HG02884 (cell line): ENCODE results near the gene RBPJ.

Source experiments
- ATAC-seq: cut with Tn5 transposase; IDR thresholded peaks from one replicate; pipeline ENCODE4 v1.9.1; 2021; ENCODE audit warnings: mild to moderate bottlenecking, moderate library complexity; ENCODE audit not compliant: unreplicated experiment

The RBPJ gene

DNA sequence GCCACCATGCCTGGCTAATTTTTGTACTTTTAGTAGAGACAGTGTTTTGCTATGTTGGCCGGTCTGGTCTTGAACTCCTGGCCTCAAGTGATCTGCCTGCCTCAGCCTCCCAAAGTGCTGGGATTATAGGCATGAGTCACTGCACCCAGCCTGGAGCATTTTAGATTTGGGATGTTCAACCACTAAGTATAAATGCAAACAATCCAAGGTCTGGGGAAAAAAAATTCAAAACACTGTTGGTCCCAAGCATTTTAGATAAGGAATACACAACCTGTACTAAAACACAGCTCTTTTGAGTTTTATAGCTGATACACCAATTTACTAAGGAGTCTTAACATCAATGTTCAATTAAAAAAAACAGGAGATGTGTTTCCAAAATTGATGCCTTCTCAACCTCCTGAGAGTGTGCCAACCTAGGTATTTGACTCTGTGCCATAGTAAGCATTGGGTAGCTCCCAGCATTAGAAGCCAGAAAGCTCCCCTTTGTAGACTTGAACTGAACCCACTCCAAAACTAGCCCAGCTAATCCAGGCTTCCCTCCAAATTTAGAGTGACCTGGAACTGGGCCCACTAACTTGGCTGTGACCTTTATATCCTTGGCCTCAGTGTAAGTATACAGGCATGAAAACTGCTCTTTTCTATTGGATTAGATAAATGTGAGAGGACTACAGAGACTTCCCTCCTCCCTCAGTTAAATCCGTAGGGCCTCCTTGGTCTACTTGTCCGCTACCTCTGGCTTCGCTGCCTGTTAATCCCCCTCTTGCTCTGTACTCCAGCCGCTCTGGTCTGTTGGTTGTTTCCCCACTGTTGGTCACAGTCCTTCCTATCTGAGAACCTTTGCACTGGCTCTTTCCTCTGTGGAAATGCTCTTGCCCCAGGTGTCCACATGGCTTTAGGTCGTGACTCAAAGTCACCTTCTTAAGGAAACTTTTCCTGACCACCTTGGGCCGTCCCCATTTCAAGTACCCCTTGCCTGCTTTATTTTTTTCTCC, 91.9 kb downstream of the RBPJ start:
- no peak for ATAC-seq

DNA sequence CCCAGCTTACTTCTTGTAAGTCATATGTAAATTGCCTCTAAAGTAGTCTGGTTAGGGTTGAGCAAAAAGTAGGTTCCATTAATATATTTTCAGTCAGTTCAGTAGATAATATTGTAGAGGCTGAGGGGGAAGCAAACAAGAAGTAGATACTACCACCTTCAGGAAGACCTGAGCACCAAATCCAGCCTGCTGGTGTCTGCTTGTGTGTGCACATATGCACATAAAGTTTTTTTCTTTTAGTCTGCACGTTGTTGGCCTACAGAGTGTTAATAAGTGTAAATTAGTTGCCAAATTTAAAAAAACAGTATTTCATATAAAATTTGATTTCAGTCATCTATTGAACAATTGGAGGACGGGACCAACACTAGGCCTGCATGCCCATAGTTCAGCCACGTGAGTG, 92.8 kb downstream of the RBPJ start:
- no peak for ATAC-seq

DNA sequence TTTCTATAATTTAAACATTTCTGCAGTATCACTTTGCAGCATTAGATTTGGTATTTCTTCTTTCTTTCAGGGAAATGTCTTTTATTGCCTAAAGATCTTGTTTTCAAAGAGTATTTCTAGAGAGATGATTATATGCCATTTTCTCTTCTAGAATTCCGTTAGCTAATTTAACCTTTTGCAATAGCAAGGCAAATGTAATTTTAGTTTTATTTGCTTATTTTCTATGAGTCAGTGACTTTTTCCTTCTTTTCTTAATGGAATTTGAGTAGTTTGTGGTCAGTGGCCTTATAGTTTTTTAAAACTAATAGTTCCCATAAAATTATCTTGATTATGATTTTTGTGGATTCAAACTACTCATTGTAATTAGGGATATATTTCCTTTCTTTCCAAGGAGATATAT, 97.3 kb downstream of the RBPJ start:
- no peak for ATAC-seq

DNA sequence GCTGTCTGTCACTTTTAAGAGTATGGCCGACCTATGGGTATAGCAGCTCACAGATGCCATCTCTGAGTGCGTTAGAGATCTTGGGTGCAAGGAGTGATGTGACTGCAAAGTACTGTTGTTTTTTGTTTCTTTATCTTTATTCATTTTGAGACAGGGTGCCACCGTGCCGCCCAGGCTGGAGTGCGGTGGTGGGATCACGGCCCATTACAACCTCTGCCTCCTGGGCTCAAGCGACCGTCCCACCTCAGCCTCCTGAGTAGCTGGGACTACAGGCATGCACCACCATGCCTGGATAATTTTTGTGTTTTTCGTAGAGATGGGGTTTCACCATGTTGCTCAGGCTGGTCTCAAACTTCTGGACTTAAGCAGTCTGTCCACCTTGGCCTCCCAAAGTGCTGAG, 98.0 kb downstream of the RBPJ start:
- no peak for ATAC-seq

DNA sequence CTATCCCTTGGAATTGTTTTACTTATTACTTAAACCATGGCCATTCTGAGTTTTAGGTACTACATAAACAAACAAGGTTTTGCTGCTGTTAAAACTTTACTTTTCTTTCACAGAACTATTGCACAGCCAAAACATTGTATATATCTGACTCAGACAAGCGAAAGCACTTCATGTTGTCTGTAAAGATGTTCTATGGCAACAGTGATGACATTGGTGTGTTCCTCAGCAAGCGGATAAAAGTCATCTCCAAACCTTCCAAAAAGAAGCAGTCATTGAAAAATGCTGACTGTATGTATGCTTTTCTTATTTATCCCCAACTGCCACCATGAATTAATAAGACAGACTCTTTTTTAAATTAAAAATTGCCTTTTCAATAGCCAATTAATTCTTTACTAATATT, 99.6 kb downstream of the RBPJ start:
- ATAC-seq = no peak

DNA sequence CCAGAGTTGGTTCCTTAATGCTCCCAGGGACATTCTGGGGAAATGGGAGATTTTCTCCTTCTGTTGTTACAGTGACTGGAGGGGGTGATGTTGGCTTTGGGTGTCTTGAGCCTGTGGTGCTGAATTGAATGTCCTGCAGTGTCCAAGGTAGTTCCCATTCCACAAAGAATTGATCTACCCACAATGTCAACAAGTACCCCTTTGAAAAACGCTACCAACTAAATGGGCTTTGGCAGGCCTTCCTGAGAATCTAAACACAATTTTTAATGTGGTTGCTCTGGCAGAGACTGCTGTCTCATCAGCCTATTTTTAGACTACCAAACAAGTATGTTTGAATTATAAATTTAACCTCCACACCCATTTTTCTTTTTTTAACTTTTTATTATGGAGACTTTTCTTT, 100.1 kb downstream of the RBPJ start:
- no peak for ATAC-seq

DNA sequence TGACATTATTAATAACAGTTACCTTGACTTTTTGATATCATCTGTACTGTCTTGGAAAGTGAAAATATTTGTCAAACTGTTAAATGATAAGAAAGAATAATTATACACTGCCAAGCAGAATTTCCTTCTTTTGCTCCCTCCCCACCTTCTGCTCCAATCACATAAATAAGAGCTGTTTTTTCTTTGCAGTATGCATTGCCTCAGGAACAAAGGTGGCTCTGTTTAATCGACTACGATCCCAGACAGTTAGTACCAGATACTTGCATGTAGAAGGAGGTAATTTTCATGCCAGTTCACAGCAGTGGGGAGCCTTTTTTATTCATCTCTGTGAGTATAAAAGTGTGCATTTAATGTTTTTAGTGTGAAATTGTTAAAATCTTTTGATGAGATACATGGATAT, 103.3 kb downstream of the RBPJ start:
- no peak for ATAC-seq

DNA sequence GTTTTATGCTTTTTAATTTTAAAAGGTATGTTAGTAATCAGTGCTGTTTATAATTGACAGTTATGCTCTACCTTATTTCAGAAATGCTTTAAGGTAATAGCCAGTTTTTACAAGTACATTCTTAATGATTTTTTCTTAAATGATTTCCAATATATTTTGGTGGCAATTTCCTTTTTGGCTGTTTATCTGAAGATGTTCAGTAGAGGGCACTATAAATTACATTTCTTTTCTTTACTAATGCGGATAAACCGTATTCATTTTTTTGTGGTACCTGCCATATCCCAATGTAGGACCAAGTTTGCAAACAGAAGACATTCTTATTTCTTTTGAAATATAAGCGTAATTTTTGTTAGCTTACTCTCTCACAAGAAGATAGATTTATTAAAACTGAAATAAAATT, 104.0 kb downstream of the RBPJ start:
- no peak for ATAC-seq

DNA sequence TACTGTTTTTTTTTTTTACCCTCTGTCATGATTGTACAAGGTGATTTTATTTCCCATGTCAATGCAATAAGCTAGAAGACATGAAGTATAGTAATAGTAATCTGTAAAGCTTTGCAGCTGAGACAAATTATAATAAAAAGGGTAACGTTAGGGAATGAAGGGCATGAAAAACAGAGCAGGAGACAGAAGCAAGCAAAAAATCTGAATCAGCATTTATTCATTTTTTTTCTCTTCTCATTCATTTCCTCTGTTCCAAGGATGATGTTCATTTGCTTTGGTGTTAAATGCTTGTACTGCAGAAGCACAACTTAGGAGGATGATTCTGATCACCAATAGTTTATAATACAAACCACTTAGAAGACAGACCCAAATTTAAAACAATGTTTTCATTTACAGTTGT, 105.1 kb downstream of the RBPJ start:
- no peak for ATAC-seq

DNA sequence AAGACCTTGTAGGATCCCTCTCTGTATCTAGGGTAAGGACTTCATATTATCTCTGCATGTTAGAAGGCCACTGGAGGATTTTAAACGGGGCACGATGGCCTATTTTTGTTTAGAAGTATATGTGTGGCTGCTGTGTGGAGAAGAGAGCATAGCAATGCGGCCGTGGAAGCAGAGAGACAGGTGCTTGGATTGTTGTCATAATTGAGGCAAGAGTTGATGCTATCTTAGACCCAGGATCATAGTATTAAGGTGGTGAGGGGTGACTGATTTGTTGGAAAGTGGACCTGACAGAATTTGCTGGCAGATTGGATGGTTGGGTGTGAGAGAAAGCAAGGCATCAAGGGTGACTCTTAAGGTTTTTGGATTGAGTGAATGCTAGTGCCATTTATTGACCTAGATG, 106.1 kb downstream of the RBPJ start:
- ATAC-seq = no peak

DNA sequence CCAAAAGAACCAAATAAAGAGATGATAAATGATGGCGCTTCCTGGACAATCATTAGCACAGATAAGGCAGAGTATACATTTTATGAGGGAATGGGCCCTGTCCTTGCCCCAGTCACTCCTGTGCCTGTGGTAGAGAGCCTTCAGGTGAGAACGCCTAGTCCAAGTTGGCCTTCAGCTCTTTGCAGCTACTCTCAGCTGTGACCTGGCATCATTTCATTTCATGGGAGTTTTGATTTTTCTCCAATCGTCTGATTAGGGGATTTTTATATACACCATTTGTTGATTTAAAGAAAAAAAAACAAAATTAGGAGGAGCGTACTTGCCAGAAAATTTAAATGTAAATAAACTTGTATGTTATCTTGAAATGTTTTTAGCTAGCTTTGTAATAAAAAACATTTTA, 109.1 kb downstream of the RBPJ start:
- ATAC-seq = no peak

DNA sequence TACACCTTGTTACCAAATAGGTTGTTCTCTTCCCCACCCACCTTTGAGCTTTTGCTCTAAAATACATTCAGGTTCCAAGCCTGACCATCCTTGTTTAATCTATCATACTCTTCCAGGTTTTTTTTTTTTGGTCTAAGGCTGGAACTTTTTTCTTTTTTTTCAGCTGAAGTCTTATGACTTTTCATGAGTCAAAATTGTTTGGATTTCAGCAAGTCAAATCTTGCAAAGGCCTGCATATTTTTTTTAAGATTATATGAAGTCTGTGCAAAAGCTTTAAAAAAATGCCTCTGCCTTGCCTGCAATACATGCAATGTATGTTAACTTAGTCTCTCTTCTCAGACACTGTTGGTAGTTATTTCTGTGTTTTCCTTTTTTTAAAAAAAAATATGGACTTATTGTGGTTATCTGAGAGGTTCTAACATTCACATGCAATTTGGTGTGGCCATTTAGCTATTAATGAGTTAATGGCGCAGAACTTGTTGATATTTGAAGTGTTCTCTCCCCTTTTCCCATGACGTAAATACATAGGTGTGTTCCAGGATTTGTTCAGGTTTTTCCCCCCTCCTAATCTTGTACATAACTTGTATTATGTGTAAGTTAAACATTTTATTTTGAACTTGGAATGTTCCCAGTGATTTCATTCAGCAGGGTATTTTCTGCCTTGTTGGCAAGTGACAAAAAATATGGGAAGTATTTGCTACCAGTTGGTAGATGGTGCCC, 110.8 kb downstream of the RBPJ start:
- no peak for ATAC-seq

DNA sequence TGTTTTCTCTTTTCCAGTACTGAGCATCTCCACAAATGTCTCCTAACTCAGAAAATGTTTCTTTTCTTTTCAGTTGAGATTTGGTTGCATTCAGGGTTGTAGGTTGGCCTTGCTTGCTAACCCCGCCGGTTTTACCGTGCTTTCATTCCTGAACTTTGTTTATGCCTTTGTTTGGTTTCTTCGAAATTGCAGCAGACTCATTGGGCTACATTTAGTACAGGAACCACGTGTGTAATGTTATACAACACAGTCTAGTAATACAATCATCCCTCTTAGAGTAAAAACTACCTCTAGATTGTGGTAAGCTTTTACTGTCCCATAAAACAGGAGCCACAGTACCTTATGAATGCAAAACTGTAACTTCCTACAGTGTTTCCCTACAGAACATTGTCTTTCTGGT, 111.6 kb downstream of the RBPJ start:
- no peak for ATAC-seq

DNA sequence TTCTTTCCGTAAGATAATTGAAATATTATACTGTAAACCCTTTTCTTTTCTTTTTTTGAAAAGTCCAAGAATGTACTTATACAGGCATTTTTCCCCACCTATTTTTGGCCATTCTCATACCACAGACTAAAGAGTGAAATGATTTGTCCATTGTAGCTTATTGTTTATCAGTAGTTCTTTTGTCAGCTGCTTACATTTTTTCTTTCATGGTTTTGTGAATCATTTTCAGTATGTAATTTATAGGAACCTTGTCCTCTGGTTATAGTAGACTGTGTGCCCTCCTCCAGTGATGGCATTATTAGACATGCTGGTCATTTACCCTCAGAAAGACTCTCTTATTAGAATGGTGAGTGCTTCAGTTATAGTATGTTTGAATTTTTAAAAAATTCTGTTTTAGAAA, 112.7 kb downstream of the RBPJ start:
- ATAC-seq = no peak

DNA sequence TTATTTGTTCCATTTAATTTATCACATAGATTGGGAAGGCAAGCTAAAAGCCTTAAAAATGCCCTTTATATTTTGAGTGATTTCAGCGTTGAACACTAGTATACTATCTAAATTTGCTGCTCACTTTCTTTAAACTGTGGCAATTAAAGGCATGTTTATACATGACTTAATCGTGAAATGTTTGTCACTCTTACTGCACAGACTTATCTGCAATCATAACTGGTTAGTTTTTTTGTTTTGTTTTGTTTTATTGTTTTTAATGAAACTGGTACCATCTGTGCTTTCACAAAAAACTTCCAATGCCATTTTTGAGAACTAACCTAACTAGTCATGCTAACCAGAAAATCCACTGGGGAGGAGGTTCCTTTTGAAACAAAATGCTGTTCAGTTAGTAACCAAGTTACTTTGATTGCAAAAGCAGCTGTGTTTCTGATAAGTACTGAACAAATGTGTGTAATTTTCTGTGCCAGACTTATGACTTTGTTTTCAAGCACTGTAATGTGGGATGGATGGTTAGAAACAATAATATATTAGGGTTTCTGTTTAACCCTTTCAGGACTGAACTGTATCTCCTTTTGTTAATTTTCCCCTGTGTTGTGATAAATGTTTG, 113.3 kb downstream of the RBPJ start:
- ATAC-seq = no peak

DNA sequence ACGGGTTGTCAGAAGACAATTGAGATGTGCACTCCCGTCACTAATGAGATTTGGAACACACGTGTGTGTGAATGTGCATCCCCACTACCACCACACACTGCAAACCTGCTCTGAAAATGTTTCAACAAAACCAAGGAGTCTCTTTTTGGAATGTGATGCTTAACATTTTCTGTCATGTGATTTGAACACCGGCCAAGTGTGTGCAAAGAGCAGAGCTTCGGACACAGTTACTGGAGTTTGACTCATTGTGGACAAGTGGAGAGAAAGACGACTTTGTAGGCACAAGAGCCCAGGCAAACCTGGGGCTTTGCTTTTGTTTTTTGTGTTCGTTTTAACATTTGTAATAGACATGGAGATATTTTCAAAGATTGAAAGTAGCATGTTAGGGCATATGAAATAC, 120.3 kb downstream of the RBPJ start:
- ATAC-seq = no peak

DNA sequence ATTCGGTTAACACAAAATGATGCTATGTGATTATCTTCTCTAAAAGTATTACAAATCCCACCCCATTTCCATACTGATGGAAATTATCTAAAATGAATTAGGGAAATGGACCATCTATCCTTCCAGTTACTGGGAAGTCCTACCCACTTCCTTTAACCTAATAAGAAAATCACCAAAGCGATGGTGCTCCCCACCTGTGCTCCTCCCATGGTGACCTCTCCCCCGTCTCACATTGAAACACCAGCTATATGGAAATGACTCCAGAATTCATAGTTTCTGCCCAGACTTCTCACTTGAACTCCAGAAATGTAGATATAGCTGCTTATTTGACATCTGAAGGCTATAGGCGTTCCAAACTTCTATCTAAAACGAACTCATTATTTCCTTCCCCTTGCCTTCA, 121.0 kb downstream of the RBPJ start:
- ATAC-seq = no peak

DNA sequence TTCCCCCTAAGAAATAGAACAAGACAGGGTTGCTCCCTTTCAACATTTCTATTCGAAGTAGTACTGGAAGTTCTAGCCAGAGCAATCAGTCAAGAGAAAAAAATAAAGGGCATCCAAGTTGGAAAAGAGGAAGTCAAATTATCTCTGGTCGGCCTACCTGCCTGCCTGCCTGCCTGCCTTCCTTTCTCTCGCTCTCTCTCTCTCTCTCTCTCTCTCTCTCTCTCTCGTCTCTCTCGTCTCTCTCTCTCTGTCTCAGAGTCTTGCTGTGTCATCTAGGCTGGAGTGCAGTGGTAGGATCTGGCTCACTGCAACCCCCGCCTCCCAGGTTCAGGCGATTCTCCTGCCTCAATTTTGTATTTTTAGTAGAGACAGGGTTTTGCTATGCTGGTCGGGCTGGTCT, 126.6 kb downstream of the RBPJ start:
- ATAC-seq = no peak

DNA sequence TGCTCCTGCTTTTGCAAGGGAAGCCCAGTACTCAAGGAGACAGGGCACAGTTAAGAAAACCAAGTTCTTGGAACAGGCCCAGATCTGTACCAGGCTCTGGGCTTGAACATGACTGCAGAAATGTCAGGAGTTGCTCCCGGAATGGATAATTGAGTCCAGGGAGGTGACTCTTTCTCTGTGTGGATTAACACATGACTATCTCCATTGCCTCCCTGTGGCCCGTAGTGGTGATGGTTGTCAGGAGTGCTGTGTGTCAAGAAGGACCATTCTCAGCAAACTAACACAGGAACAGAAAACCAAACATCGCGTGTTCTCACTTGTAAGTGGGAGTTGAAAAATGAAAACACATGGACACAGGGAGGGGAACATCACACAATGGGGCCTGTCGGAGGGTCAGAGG, 129.6 kb downstream of the RBPJ start:
- ATAC-seq = no peak

DNA sequence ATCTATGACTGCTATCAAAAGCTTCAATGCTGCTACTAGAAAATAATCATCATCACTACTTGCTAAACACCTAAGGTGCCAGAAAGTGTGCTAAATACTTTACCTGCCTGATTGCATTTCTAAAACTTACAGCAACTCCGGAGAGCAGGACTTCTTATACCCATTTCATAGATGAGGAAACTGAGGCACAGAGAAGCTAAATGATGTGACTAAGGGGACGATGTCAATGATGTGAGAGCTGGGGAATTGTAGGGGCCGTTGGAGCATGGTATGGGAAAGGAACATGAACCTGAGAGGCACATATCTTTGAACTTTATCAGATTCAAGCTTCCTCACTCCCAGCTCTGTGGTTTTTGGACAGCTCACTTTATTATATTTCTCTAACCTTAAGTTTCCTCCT, 130.8 kb downstream of the RBPJ start:
- ATAC-seq = no peak

DNA sequence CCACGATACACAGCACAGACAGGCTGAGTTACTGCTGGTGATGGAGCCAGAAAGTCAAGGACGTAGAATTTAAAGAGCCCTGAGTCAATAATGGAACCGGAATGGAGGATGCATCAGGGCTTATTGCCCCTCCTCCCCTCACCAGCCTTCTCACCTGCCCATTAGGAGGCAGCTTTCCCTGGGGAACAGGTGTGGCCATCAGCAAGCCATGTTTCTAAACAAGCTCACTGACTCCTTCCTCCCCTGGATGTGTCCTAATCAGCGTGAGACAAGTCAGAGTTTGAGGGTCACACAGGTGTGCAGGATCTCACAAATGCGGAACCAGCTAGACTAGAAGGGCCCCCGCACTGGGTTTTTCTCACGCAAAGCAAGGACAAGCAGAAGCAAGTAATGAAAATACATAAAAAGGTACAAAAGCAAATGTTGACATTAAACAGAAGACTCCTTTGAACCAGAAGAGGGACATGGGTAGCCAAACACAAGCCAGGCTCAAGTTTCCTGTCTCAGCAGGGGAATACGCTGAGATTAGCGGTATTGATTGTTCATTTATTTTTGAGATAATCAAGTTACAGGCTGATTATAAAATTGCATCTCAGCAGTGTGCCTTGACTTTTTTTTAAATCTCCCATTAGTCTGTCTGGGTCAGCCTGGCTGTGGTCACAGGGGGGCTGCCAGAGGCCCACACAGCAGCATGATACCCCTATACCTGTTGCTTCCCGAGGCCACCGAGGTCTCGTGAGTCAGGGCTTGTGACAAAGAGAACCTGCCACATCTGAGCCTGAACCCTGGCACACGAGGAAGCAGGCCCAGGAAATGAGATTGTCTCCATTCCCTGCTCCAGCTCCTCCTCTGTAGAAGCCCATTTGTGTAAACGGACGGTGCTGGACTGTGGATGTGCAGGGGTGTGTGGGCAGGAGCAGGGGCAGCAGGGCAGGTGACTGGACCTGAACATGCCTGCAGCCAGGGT, 132.0 kb downstream of the RBPJ start:
- no peak for ATAC-seq
